Measurements from ENCODE around the gene CCNL2. TPM values are rescaled to one million over a fixed set of nuclear protein-coding genes. Genes with fewer than 3 reads are reported as not detected.
A peak's percentile ranks its signal among the peaks of the same experiment; 100 is the strongest.

CCNL2 gene
- total and polyA plus RNA-seq, 4 donors = 46.4 to 170 (median 104) TPM

DNA sequence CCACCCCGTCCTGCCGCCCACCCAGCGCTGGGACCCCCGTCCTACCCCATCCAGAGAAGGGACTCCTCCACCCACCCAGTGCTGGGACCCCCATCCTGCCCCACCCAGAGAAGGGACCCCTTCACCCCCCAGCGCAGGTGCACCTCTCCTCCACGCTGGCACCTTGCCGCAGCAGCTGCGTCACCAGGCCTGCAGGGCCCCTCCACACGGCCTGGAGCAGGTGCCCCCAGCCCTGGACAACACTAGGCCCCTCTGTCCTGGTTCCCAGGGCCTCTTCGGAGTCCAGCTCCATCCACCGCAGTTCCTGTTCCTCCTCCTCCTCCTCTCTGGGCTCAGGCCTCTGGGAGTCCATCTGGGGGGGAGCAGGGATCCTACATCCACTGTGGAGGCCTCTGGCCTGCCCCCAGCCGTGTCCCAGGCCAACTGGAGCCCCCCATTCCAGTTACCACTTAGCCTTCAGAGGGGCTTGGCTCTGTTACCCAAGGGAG lies 21.6 kb upstream of the CCNL2 start:
- H3K36me3 ChIP-seq (ENCODE audit: control insufficient read depth in 4 of 4, insufficient read depth in 3 of 4, low read depth in 1 of 4, low read length in 3 of 4) = no peaks in the 10 kb centered on the region
- H3K9me3 ChIP-seq (ENCODE audit: control insufficient read depth in 4 of 4, low read length in 3 of 4) = no peaks in the 10 kb centered on the region
- TF ChIP-seq, protein P1, sequence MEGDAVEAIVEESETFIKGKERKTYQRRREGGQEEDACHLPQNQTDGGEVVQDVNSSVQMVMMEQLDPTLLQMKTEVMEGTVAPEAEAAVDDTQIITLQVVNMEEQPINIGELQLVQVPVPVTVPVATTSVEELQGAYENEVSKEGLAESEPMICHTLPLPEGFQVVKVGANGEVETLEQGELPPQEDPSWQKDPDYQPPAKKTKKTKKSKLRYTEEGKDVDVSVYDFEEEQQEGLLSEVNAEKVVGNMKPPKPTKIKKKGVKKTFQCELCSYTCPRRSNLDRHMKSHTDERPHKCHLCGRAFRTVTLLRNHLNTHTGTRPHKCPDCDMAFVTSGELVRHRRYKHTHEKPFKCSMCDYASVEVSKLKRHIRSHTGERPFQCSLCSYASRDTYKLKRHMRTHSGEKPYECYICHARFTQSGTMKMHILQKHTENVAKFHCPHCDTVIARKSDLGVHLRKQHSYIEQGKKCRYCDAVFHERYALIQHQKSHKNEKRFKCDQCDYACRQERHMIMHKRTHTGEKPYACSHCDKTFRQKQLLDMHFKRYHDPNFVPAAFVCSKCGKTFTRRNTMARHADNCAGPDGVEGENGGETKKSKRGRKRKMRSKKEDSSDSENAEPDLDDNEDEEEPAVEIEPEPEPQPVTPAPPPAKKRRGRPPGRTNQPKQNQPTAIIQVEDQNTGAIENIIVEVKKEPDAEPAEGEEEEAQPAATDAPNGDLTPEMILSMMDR (IDR thresholded peaks at IDR 0.05; ENCODE audit: low read depth, low read length, missing input control) = no peak
- no peak for TF ChIP-seq RXRA (IDR thresholded peaks at IDR 0.05)
- TF ChIP-seq EGR1 (IDR thresholded peaks at IDR 0.05; ENCODE audit: low read depth in 2 of 2) = no peak
- no peak for TF ChIP-seq YY1 (IDR thresholded peaks at IDR 0.05)
- TF ChIP-seq FOXA2 (IDR thresholded peaks at IDR 0.05) = no peak
- TF ChIP-seq, protein P2, sequence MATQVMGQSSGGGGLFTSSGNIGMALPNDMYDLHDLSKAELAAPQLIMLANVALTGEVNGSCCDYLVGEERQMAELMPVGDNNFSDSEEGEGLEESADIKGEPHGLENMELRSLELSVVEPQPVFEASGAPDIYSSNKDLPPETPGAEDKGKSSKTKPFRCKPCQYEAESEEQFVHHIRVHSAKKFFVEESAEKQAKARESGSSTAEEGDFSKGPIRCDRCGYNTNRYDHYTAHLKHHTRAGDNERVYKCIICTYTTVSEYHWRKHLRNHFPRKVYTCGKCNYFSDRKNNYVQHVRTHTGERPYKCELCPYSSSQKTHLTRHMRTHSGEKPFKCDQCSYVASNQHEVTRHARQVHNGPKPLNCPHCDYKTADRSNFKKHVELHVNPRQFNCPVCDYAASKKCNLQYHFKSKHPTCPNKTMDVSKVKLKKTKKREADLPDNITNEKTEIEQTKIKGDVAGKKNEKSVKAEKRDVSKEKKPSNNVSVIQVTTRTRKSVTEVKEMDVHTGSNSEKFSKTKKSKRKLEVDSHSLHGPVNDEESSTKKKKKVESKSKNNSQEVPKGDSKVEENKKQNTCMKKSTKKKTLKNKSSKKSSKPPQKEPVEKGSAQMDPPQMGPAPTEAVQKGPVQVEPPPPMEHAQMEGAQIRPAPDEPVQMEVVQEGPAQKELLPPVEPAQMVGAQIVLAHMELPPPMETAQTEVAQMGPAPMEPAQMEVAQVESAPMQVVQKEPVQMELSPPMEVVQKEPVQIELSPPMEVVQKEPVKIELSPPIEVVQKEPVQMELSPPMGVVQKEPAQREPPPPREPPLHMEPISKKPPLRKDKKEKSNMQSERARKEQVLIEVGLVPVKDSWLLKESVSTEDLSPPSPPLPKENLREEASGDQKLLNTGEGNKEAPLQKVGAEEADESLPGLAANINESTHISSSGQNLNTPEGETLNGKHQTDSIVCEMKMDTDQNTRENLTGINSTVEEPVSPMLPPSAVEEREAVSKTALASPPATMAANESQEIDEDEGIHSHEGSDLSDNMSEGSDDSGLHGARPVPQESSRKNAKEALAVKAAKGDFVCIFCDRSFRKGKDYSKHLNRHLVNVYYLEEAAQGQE (IDR thresholded peaks at IDR 0.05) = no peak
- no peak for TF ChIP-seq FOXA1 (IDR thresholded peaks at IDR 0.05)
- TF ChIP-seq GABPA (IDR thresholded peaks at IDR 0.05 in 1 of 2, conservative IDR thresholded peaks at IDR 0.05 in 1 of 2) = no peak
- TF ChIP-seq, protein P3, sequence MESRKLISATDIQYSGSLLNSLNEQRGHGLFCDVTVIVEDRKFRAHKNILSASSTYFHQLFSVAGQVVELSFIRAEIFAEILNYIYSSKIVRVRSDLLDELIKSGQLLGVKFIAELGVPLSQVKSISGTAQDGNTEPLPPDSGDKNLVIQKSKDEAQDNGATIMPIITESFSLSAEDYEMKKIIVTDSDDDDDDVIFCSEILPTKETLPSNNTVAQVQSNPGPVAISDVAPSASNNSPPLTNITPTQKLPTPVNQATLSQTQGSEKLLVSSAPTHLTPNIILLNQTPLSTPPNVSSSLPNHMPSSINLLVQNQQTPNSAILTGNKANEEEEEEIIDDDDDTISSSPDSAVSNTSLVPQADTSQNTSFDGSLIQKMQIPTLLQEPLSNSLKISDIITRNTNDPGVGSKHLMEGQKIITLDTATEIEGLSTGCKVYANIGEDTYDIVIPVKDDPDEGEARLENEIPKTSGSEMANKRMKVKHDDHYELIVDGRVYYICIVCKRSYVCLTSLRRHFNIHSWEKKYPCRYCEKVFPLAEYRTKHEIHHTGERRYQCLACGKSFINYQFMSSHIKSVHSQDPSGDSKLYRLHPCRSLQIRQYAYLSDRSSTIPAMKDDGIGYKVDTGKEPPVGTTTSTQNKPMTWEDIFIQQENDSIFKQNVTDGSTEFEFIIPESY (IDR thresholded peaks at IDR 0.05) = no peak
- TF ChIP-seq HNF4A (conservative IDR thresholded peaks at IDR 0.05) = no peak
- TF ChIP-seq JUND (IDR thresholded peaks at IDR 0.05) = no peak
- TF ChIP-seq, protein P4, sequence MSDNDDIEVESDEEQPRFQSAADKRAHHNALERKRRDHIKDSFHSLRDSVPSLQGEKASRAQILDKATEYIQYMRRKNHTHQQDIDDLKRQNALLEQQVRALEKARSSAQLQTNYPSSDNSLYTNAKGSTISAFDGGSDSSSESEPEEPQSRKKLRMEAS (IDR thresholded peaks at IDR 0.05) = no peak
- no peak for TF ChIP-seq HNF4G (IDR thresholded peaks at IDR 0.05)
- TF ChIP-seq TAF1 (conservative IDR thresholded peaks at IDR 0.05) = no peak
- TF ChIP-seq, protein P5, sequence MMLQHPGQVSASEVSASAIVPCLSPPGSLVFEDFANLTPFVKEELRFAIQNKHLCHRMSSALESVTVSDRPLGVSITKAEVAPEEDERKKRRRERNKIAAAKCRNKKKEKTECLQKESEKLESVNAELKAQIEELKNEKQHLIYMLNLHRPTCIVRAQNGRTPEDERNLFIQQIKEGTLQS (IDR thresholded peaks at IDR 0.05) = no peak
- no peak for TF ChIP-seq RAD21 (IDR thresholded peaks at IDR 0.05)
- TF ChIP-seq NR2F2 (IDR thresholded peaks at IDR 0.05) = no peak
- no peak for DNase-seq (ENCODE audit: low spot score)
- peaks cover 0 to 8% (median 3%) of the 10 kb centered on the region in 4 donors for H3K4me1 ChIP-seq (ENCODE audit: control insufficient read depth in 4 of 4, insufficient read depth in 4 of 4, low read length in 3 of 4)
- peak overlapping the region in 1 of 3 donors; percentile 49 for H3K4me3 ChIP-seq (ENCODE audit: low read depth in 1 of 3, low read length in 3 of 3)
- H3K27ac ChIP-seq (ENCODE audit: low read depth in 1 of 2, low read length in 2 of 2) = no peak overlapping the region
- H3K27me3 ChIP-seq (ENCODE audit: control insufficient read depth in 4 of 4, insufficient read depth in 4 of 4, low read length in 3 of 4) = no peaks in the 10 kb centered on the region
- H3K9ac ChIP-seq (ENCODE audit: low read depth in 1 of 2, low read length in 2 of 2) = no peak overlapping the region
- WGBS = 81% methylated on average over 12 of the region's 12 CpGs
